IPS-20b (cell line): ENCODE results near the gene IRS1.

Experiments
- H3K27ac ChIP-seq: one replicate; pipeline ENCODE4 v1.5.1; 2013; ENCODE audit warnings: low read length
- H3K27me3 ChIP-seq: 2 replicates; pipeline ENCODE4 v1.6.1; 2013; ENCODE audit warnings: mild to moderate bottlenecking, low read length, inconsistent platforms; ENCODE audit not compliant: insufficient read depth
- H3K36me3 ChIP-seq: 2 replicates; pipeline ENCODE4 v1.6.1; 2013; ENCODE audit warnings: low read depth, mild to moderate bottlenecking, inconsistent platforms, low read length, moderate library complexity; ENCODE audit not compliant: insufficient read depth
- H3K4me1 ChIP-seq: 2 replicates; pipeline ENCODE4 v1.6.1; 2013; ENCODE audit warnings: mild to moderate bottlenecking, control low read depth, inconsistent platforms, low read length, moderate library complexity; ENCODE audit not compliant: insufficient read depth
- H3K4me3 ChIP-seq: 2 replicates; pipeline ENCODE4 v1.5.1; 2013; ENCODE audit warnings: mild to moderate bottlenecking, low read length, inconsistent platforms
- H3K9ac ChIP-seq: 2 replicates; pipeline ENCODE4 v1.6.1; 2013; ENCODE audit warnings: low read depth, mild to moderate bottlenecking, inconsistent platforms, low read length, moderate library complexity
- H3K9me3 ChIP-seq: 2 replicates; pipeline ENCODE4 v1.6.1; 2013; ENCODE audit warnings: mild to moderate bottlenecking, low read depth, low read length, inconsistent platforms; ENCODE audit not compliant: insufficient read depth

The IRS1 gene

GRCh38 chr2:226747288-226747687 is 52.3 kb downstream of the IRS1 start:
- no peaks in the 10 kb centered on the region for H3K9me3 ChIP-seq
- H3K4me1 ChIP-seq = no peaks in the 10 kb centered on the region; the same call in 1 of the 2 replicates
- H3K36me3 ChIP-seq = no peaks in the 10 kb centered on the region
- H3K4me3 ChIP-seq = no peak overlapping the region
- no peak overlapping the region for H3K9ac ChIP-seq
- no peak overlapping the region for H3K27ac ChIP-seq
- H3K27me3 ChIP-seq = no peaks in the 10 kb centered on the region

GRCh38 chr2:226746196-226746800 is 53.3 kb downstream of the IRS1 start:
- no peaks in the 10 kb centered on the region; the same call in 1 of the 2 replicates for H3K4me1 ChIP-seq
- H3K36me3 ChIP-seq = no peaks in the 10 kb centered on the region
- no peaks in the 10 kb centered on the region for H3K9me3 ChIP-seq
- H3K27ac ChIP-seq = no peak overlapping the region
- no peak overlapping the region for H3K4me3 ChIP-seq
- H3K9ac ChIP-seq = no peak overlapping the region
- H3K27me3 ChIP-seq = no peaks in the 10 kb centered on the region

GRCh38 chr2:226743915-226744314 is 55.7 kb downstream of the IRS1 start:
- Histone ChIP-seq H3K27me3 (no peaks in the 10 kb centered on the region), H3K9me3 (no peaks in the 10 kb centered on the region), H3K36me3 (no peaks in the 10 kb centered on the region), H3K4me3 (no peak overlapping the region), H3K27ac (no peak overlapping the region), H3K9ac (no peak overlapping the region), H3K4me1 (peaks cover 11% of the 10 kb centered on the region; the same call in 1 of the 2 replicates)

GRCh38 chr2:226742347-226742746 is 57.3 kb downstream of the IRS1 start:
- H3K4me3 ChIP-seq = no peak overlapping the region
- no peaks in the 10 kb centered on the region for H3K36me3 ChIP-seq
- H3K4me1 ChIP-seq = peaks cover 11% of the 10 kb centered on the region; the same call in 1 of the 2 replicates
- no peaks in the 10 kb centered on the region for H3K9me3 ChIP-seq
- no peak overlapping the region for H3K27ac ChIP-seq
- no peak overlapping the region for H3K9ac ChIP-seq
- H3K27me3 ChIP-seq = no peaks in the 10 kb centered on the region

GRCh38 chr2:226740039-226740648 is 59.5 kb downstream of the IRS1 start:
- peaks cover 11% of the 10 kb centered on the region; the same call in 1 of the 2 replicates for H3K4me1 ChIP-seq
- H3K9me3 ChIP-seq = no peaks in the 10 kb centered on the region
- H3K36me3 ChIP-seq = no peaks in the 10 kb centered on the region; the same call in 1 of the 2 replicates
- H3K27me3 ChIP-seq = no peaks in the 10 kb centered on the region
- H3K27ac ChIP-seq = no peak overlapping the region
- H3K4me3 ChIP-seq = no peak overlapping the region
- no peak overlapping the region for H3K9ac ChIP-seq

- Histone ChIP-seq H3K36me3 (no peaks in the 10 kb centered on the region; the same call in 1 of the 2 replicates), H3K4me1 (peaks cover 11% of the 10 kb centered on the region; the same call in 1 of the 2 replicates), H3K27me3 (no peaks in the 10 kb centered on the region), H3K27ac (no peak overlapping the region), H3K4me3 (no peak overlapping the region), H3K9me3 (no peaks in the 10 kb centered on the region), H3K9ac (no peak overlapping the region)
Observed at GRCh38 chr2:226739545-226740030, 60.0 kb downstream of the IRS1 start.

GRCh38 chr2:226738821-226739544 is 60.6 kb downstream of the IRS1 start:
- peak overlapping the region; percentile 48 for H3K27ac ChIP-seq
- H3K36me3 ChIP-seq = no peaks in the 10 kb centered on the region; the same call in 1 of the 2 replicates
- no peaks in the 10 kb centered on the region for H3K27me3 ChIP-seq
- H3K4me3 ChIP-seq = no peak overlapping the region
- H3K9ac ChIP-seq = no peak overlapping the region
- H3K4me1 ChIP-seq = peaks cover 11% of the 10 kb centered on the region; the same call in 1 of the 2 replicates
- no peaks in the 10 kb centered on the region for H3K9me3 ChIP-seq

- Histone ChIP-seq H3K9me3 (no peaks in the 10 kb centered on the region), H3K36me3 (no peaks in the 10 kb centered on the region; the same call in 1 of the 2 replicates), H3K27me3 (no peaks in the 10 kb centered on the region), H3K27ac (peak overlapping the region; percentile 48), H3K9ac (no peak overlapping the region), H3K4me3 (no peak overlapping the region), H3K4me1 (peaks cover 11% of the 10 kb centered on the region; the same call in 1 of the 2 replicates)
Observed at GRCh38 chr2:226738191-226738820, 61.3 kb downstream of the IRS1 start.

- Histone ChIP-seq H3K4me3 (no peak overlapping the region), H3K9ac (no peak overlapping the region), H3K27ac (no peak overlapping the region), H3K36me3 (no peaks in the 10 kb centered on the region; the same call in 1 of the 2 replicates), H3K27me3 (no peaks in the 10 kb centered on the region), H3K9me3 (no peaks in the 10 kb centered on the region), H3K4me1 (peaks cover 11% of the 10 kb centered on the region; the same call in 1 of the 2 replicates)
Observed at GRCh38 chr2:226736382-226736781, 63.2 kb downstream of the IRS1 start.

- no peaks in the 10 kb centered on the region for H3K9me3 ChIP-seq
- H3K9ac ChIP-seq = no peak overlapping the region
- H3K4me1 ChIP-seq = no peaks in the 10 kb centered on the region; the same call in 1 of the 2 replicates
- H3K27me3 ChIP-seq = no peaks in the 10 kb centered on the region
- H3K4me3 ChIP-seq = no peak overlapping the region
- H3K36me3 ChIP-seq = no peaks in the 10 kb centered on the region; the same call in 1 of the 2 replicates
- H3K27ac ChIP-seq = no peak overlapping the region
Observed at GRCh38 chr2:226733927-226734564, 65.6 kb downstream of the IRS1 start.
